ENCODE data around the gene NDOR1.

DNA sequence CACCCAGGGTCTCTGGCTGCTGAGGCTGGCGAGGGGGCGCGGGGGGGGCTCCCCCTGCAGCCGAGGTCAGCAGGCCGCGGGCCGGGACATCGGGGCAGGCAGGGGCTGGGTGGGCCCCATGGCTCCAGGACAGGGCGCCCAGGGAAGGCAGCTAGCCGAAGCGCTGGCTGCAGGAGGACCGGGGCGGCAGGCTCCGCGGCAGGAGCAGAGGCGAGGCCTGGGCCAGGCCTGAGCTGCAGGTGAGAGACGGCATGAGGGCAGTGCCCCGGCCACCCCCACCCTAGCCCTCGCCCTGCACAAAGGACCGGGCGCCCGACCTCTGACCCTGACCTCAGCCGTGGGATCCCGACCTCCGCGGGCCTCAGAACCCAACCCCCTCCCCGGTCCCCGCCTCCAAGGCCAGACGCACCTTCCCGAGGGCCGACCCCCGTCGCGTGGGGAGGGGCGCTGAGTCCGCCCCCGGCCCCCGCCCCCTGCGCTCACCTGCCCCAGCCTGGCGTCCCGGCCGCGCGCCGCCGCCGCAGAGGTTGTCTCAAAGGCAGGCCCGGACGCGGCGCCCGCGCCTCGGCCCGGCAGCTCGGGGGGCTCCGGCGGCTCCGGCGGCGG lies 16.1 kb downstream of the NDOR1 start:
- no peak for TF ChIP-seq CTCF (IDR thresholded peaks at IDR 0.05; ENCODE audit: low read depth, low read length)
- no peak for TF ChIP-seq EZH2phosphoT487 (IDR thresholded peaks at IDR 0.05; ENCODE audit: low read depth)
